Measurements from ENCODE around the gene CST7.
"Not testable (repeated sequence)": the region's sequence is repeated elsewhere in the genome, so short reads cannot be mapped to it uniquely, and the experiment has no call there.

Gene CST7

GRCh38 chr20:24936526-24937407, 12.3 kb upstream of the CST7 start:
- H3K36me3 ChIP-seq (ENCODE audit: control insufficient read depth in 1 of 2, insufficient read depth in 2 of 2, low read length in 2 of 2) = no peaks in the 10 kb centered on the region
- no peak overlapping the region for H3K27ac ChIP-seq (ENCODE audit: low read depth, low read length)
- H3K9ac ChIP-seq (ENCODE audit: low read depth in 1 of 2, low read length in 2 of 2) = no peak overlapping the region
- H3K4me1 ChIP-seq (ENCODE audit: control insufficient read depth in 1 of 2, insufficient read depth in 2 of 2, low read length in 2 of 2) = peaks cover 18% of the 10 kb centered on the region in 2 donors
- H3K27me3 ChIP-seq (ENCODE audit: control insufficient read depth in 1 of 2, insufficient read depth in 2 of 2, low read length in 2 of 2) = no peaks in the 10 kb centered on the region
- no peaks in the 10 kb centered on the region for H3K9me3 ChIP-seq (ENCODE audit: control insufficient read depth in 1 of 2, low read length in 2 of 2)
- no peak overlapping the region for H3K4me3 ChIP-seq (ENCODE audit: low read depth in 1 of 2, low read length in 2 of 2)

- Histone ChIP-seq H3K36me3 (ENCODE audit: control insufficient read depth in 1 of 2, insufficient read depth in 2 of 2, low read length in 2 of 2) (no peaks in the 10 kb centered on the region), H3K9me3 (ENCODE audit: control insufficient read depth in 1 of 2, low read length in 2 of 2) (no peaks in the 10 kb centered on the region), H3K4me1 (ENCODE audit: control insufficient read depth in 1 of 2, insufficient read depth in 2 of 2, low read length in 2 of 2) (peaks cover 17 to 18% of the 10 kb centered on the region in 2 donors), H3K27ac (ENCODE audit: low read depth, low read length) (no peak overlapping the region), H3K27me3 (ENCODE audit: control insufficient read depth in 1 of 2, insufficient read depth in 2 of 2, low read length in 2 of 2) (no peaks in the 10 kb centered on the region), H3K4me3 (ENCODE audit: low read depth in 1 of 2, low read length in 2 of 2) (no peak overlapping the region), H3K9ac (ENCODE audit: low read depth in 1 of 2, low read length in 2 of 2) (no peak overlapping the region)
Observed at GRCh38 chr20:24937579-24937978, 11.5 kb upstream of the CST7 start.

GRCh38 chr20:24938498-24938897, 10.6 kb upstream of the CST7 start:
- H3K36me3 ChIP-seq (ENCODE audit: control insufficient read depth in 1 of 2, insufficient read depth in 2 of 2, low read length in 2 of 2) = no peaks in the 10 kb centered on the region
- no peak overlapping the region for H3K27ac ChIP-seq (ENCODE audit: low read depth, low read length)
- no peak overlapping the region for H3K4me3 ChIP-seq (ENCODE audit: low read depth in 1 of 2, low read length in 2 of 2)
- no peaks in the 10 kb centered on the region for H3K27me3 ChIP-seq (ENCODE audit: control insufficient read depth in 1 of 2, insufficient read depth in 2 of 2, low read length in 2 of 2)
- peaks cover 14% of the 10 kb centered on the region in 2 donors for H3K4me1 ChIP-seq (ENCODE audit: control insufficient read depth in 1 of 2, insufficient read depth in 2 of 2, low read length in 2 of 2)
- no peak overlapping the region for H3K9ac ChIP-seq (ENCODE audit: low read depth in 1 of 2, low read length in 2 of 2)
- H3K9me3 ChIP-seq (ENCODE audit: control insufficient read depth in 1 of 2, low read length in 2 of 2) = no peaks in the 10 kb centered on the region

GRCh38 chr20:24939036-24939435, 10.0 kb upstream of the CST7 start:
- Histone ChIP-seq H3K9ac (ENCODE audit: low read depth in 1 of 2, low read length in 2 of 2) (no peak overlapping the region), H3K4me1 (ENCODE audit: control insufficient read depth in 1 of 2, insufficient read depth in 2 of 2, low read length in 2 of 2) (peaks cover 8% of the 10 kb centered on the region in 2 donors), H3K4me3 (ENCODE audit: low read depth in 1 of 2, low read length in 2 of 2) (no peak overlapping the region), H3K36me3 (ENCODE audit: control insufficient read depth in 1 of 2, insufficient read depth in 2 of 2, low read length in 2 of 2) (no peaks in the 10 kb centered on the region), H3K9me3 (ENCODE audit: control insufficient read depth in 1 of 2, low read length in 2 of 2) (no peaks in the 10 kb centered on the region), H3K27me3 (ENCODE audit: control insufficient read depth in 1 of 2, insufficient read depth in 2 of 2, low read length in 2 of 2) (no peaks in the 10 kb centered on the region), H3K27ac (ENCODE audit: low read depth, low read length) (no peak overlapping the region)

- Histone ChIP-seq H3K9ac (ENCODE audit: low read depth in 1 of 2, low read length in 2 of 2) (no peak overlapping the region), H3K36me3 (ENCODE audit: control insufficient read depth in 1 of 2, insufficient read depth in 2 of 2, low read length in 2 of 2) (no peaks in the 10 kb centered on the region), H3K27ac (ENCODE audit: low read depth, low read length) (no peak overlapping the region), H3K4me1 (ENCODE audit: control insufficient read depth in 1 of 2, insufficient read depth in 2 of 2, low read length in 2 of 2) (no peaks in the 10 kb centered on the region), H3K27me3 (ENCODE audit: control insufficient read depth in 1 of 2, insufficient read depth in 2 of 2, low read length in 2 of 2) (no peaks in the 10 kb centered on the region), H3K9me3 (ENCODE audit: control insufficient read depth in 1 of 2, low read length in 2 of 2) (no peaks in the 10 kb centered on the region), H3K4me3 (ENCODE audit: low read depth in 1 of 2, low read length in 2 of 2) (no peak overlapping the region)
Observed at GRCh38 chr20:24942679-24943078, 6.4 kb upstream of the CST7 start.

GRCh38 chr20:24943196-24943595, 5.9 kb upstream of the CST7 start:
- no peak overlapping the region for H3K9ac ChIP-seq (ENCODE audit: low read depth in 1 of 2, low read length in 2 of 2)

GRCh38 chr20:24943731-24944130, 5.3 kb upstream of the CST7 start:
- H3K36me3 ChIP-seq (ENCODE audit: control insufficient read depth in 1 of 2, insufficient read depth in 2 of 2, low read length in 2 of 2) = no peaks in the 10 kb centered on the region
- H3K27me3 ChIP-seq (ENCODE audit: control insufficient read depth in 1 of 2, insufficient read depth in 2 of 2, low read length in 2 of 2) = no peaks in the 10 kb centered on the region
- no peaks in the 10 kb centered on the region for H3K4me1 ChIP-seq (ENCODE audit: control insufficient read depth in 1 of 2, insufficient read depth in 2 of 2, low read length in 2 of 2)
- no peak overlapping the region for H3K9ac ChIP-seq (ENCODE audit: low read depth in 1 of 2, low read length in 2 of 2)
- H3K27ac ChIP-seq (ENCODE audit: low read depth, low read length) = no peak overlapping the region
- no peak overlapping the region for H3K4me3 ChIP-seq (ENCODE audit: low read depth in 1 of 2, low read length in 2 of 2)
- H3K9me3 ChIP-seq (ENCODE audit: control insufficient read depth in 1 of 2, low read length in 2 of 2) = no peaks in the 10 kb centered on the region

More at GRCh38 chr20:24943196-24943595, 5.9 kb upstream of the CST7 start:
- no peaks in the 10 kb centered on the region for H3K27me3 ChIP-seq (ENCODE audit: control insufficient read depth in 1 of 2, insufficient read depth in 2 of 2, low read length in 2 of 2)
- H3K9me3 ChIP-seq (ENCODE audit: control insufficient read depth in 1 of 2, low read length in 2 of 2) = no peaks in the 10 kb centered on the region
- H3K27ac ChIP-seq (ENCODE audit: low read depth, low read length) = no peak overlapping the region
- H3K4me3 ChIP-seq (ENCODE audit: low read depth in 1 of 2, low read length in 2 of 2) = no peak overlapping the region
- no peaks in the 10 kb centered on the region for H3K36me3 ChIP-seq (ENCODE audit: control insufficient read depth in 1 of 2, insufficient read depth in 2 of 2, low read length in 2 of 2)
- H3K4me1 ChIP-seq (ENCODE audit: control insufficient read depth in 1 of 2, insufficient read depth in 2 of 2, low read length in 2 of 2) = no peaks in the 10 kb centered on the region

- not testable (repeated sequence) for H3K36me3 ChIP-seq (ENCODE audit: control insufficient read depth in 1 of 2, insufficient read depth in 2 of 2, low read length in 2 of 2); H3K4me1 ChIP-seq (ENCODE audit: control insufficient read depth in 1 of 2, insufficient read depth in 2 of 2, low read length in 2 of 2); H3K27ac ChIP-seq (ENCODE audit: low read depth, low read length); H3K9me3 ChIP-seq (ENCODE audit: control insufficient read depth in 1 of 2, low read length in 2 of 2); H3K9ac ChIP-seq (ENCODE audit: low read depth in 1 of 2, low read length in 2 of 2); H3K27me3 ChIP-seq (ENCODE audit: control insufficient read depth in 1 of 2, insufficient read depth in 2 of 2, low read length in 2 of 2); H3K4me3 ChIP-seq (ENCODE audit: low read depth in 1 of 2, low read length in 2 of 2)
Observed at GRCh38 chr20:24946376-24946775, 2.7 kb upstream of the CST7 start.

- H3K27ac ChIP-seq (ENCODE audit: low read depth, low read length); H3K9me3 ChIP-seq (ENCODE audit: control insufficient read depth in 1 of 2, low read length in 2 of 2); H3K36me3 ChIP-seq (ENCODE audit: control insufficient read depth in 1 of 2, insufficient read depth in 2 of 2, low read length in 2 of 2); H3K4me3 ChIP-seq (ENCODE audit: low read depth in 1 of 2, low read length in 2 of 2); H3K9ac ChIP-seq (ENCODE audit: low read depth in 1 of 2, low read length in 2 of 2); H3K27me3 ChIP-seq (ENCODE audit: control insufficient read depth in 1 of 2, insufficient read depth in 2 of 2, low read length in 2 of 2): not testable (repeated sequence)
- H3K4me1 ChIP-seq (ENCODE audit: control insufficient read depth in 1 of 2, insufficient read depth in 2 of 2, low read length in 2 of 2) = peaks cover 10 to 11% of the 10 kb centered on the region in 2 donors
Observed at GRCh38 chr20:24948396-24948938, 602 bp upstream of the CST7 start.

- no peaks in the 10 kb centered on the region for H3K36me3 ChIP-seq (ENCODE audit: control insufficient read depth in 1 of 2, insufficient read depth in 2 of 2, low read length in 2 of 2)
- H3K4me1 ChIP-seq (ENCODE audit: control insufficient read depth in 1 of 2, insufficient read depth in 2 of 2, low read length in 2 of 2) = peaks cover 11 to 17% of the 10 kb centered on the region in 2 donors
- peak overlapping the region; percentile 51 to 71 for H3K9ac ChIP-seq (ENCODE audit: low read depth in 1 of 2, low read length in 2 of 2)
- no peaks in the 10 kb centered on the region for H3K27me3 ChIP-seq (ENCODE audit: control insufficient read depth in 1 of 2, insufficient read depth in 2 of 2, low read length in 2 of 2)
- H3K9me3 ChIP-seq (ENCODE audit: control insufficient read depth in 1 of 2, low read length in 2 of 2) = no peaks in the 10 kb centered on the region
- peak overlapping the region; percentile 48 to 52 for H3K4me3 ChIP-seq (ENCODE audit: low read depth in 1 of 2, low read length in 2 of 2)
- H3K27ac ChIP-seq (ENCODE audit: low read depth, low read length) = no peak overlapping the region
Observed at GRCh38 chr20:24949756-24950127, 673 bp downstream of the CST7 start.

All from duodenal mucosa (tissue), 2 donors.